Gastroesophageal sphincter (tissue), 3 donors: Measurements from ENCODE around the gene MAMSTR.

Source experiments
- POLR2A ChIP-seq, 2 donors: fragments of 450-650 bp; IDR thresholded peaks; one replicate each; pipeline ENCODE4 v1.6.1; 2017; ENCODE audit warnings: antibody characterized with exemption in 2 of 2, mild to moderate bottlenecking in 2 of 2, moderate library complexity in 1 of 2
- TF ChIP-seq, protein P1 (sequence below), 4 experiments: fragments of 200-600 bp in 2 of 4; fragments of 450-650 bp in 2 of 4; sonication (generic) in 1 of 4; IDR thresholded peaks; one replicate each; pipeline ENCODE4 v1.5.1; 2017 to 2019; ENCODE audit warnings: antibody characterized with exemption in 4 of 4, mild to moderate bottlenecking in 2 of 4, moderate library complexity in 2 of 4

DNA sequence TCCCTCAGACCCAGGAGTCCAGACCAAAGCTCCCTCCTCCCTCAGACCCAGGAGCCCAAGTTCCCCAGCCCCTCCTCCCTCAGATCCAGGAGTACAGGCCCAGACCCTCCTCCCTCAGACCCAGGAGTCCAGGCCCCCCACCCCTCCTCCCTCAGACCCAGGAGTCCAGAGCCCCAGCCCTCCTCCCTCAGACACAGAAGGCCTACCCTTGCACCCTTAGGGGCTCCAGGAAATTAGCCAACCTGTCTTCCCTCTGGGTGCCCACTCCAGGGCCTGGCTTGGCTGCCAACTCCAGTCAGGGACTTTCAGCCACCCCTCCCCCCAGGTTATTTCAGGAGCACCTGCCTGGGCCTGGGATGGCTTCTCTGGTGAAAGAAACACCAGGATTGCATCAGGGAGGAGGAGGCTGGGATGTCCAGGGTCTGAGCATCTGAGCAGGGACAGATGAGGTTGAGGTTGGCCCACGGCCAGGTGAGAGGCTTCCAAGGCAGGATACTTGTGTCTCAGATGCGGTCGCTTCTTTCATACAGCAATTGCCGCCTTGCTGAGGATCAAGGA, 35.6 kb upstream of the MAMSTR start, which contains the start of gene FGF21:
- no peak for TF ChIP-seq POLR2A (IDR thresholded peaks at IDR 0.05)
- TF ChIP-seq, protein P1, sequence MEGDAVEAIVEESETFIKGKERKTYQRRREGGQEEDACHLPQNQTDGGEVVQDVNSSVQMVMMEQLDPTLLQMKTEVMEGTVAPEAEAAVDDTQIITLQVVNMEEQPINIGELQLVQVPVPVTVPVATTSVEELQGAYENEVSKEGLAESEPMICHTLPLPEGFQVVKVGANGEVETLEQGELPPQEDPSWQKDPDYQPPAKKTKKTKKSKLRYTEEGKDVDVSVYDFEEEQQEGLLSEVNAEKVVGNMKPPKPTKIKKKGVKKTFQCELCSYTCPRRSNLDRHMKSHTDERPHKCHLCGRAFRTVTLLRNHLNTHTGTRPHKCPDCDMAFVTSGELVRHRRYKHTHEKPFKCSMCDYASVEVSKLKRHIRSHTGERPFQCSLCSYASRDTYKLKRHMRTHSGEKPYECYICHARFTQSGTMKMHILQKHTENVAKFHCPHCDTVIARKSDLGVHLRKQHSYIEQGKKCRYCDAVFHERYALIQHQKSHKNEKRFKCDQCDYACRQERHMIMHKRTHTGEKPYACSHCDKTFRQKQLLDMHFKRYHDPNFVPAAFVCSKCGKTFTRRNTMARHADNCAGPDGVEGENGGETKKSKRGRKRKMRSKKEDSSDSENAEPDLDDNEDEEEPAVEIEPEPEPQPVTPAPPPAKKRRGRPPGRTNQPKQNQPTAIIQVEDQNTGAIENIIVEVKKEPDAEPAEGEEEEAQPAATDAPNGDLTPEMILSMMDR (IDR thresholded peaks at IDR 0.05) = no peak
